ENCODE data around the gene COL4A1.

Gene COL4A1

GRCh38 chr13:110212529-110212928 is 94.4 kb downstream of the COL4A1 start:
- DNase-seq = no peak

GRCh38 chr13:110211735-110212134 is 95.2 kb downstream of the COL4A1 start:
- no peak for DNase-seq

- no peak for DNase-seq
These were observed 95.9 kb downstream of the COL4A1 start for GRCh38 chr13:110211046-110211445.

- no peak for DNase-seq
These were observed 96.4 kb downstream of the COL4A1 start for GRCh38 chr13:110210604-110210985.

- no peak for DNase-seq
These were observed 96.9 kb downstream of the COL4A1 start for GRCh38 chr13:110209950-110210603.

DNA sequence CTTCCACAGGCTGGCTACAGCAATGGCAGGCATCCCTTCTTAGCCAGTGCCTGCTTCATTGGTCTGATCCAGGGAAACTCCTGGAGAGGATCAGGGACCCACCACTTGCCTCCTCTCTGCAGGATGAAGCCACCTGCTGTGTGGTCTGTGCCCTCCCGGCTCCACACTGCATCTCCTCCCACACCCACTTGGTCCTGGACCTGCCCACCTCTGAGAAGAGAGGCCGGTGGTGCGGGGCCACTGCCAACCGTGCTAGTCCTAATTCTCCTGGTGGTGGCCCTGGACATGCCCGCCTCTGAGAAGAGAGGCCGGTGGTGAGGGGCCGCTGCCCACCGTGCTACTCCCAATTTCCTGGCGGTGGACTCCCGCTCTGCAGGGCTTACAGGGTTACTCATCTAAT is 98.8 kb downstream of the COL4A1 start:
- DNase-seq = no peak

DNA sequence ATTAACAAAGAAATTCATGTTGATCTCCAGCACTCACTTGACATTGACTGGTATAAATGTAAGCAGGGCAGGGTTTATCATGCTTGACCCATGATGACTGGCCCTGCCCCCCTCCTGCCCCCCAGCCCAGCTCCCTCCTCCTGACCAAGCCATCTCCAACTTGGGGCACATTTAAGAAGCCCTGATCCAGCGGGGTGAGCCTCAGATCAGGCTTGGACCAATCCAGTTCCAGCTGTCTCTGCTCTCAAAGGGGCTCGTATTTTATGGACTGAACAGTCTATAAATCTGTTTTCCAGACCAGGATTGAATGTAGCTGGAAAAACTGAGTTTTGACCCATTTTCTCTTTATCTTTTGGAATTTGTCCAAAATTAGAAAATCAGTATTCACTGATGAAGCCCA is 100.0 kb downstream of the COL4A1 start:
- no peak for DNase-seq

GRCh38 chr13:110206185-110206584 is 100.8 kb downstream of the COL4A1 start:
- DNase-seq = no peak

GRCh38 chr13:110201114-110201513 is 105.8 kb downstream of the COL4A1 start:
- no peak for DNase-seq

DNA sequence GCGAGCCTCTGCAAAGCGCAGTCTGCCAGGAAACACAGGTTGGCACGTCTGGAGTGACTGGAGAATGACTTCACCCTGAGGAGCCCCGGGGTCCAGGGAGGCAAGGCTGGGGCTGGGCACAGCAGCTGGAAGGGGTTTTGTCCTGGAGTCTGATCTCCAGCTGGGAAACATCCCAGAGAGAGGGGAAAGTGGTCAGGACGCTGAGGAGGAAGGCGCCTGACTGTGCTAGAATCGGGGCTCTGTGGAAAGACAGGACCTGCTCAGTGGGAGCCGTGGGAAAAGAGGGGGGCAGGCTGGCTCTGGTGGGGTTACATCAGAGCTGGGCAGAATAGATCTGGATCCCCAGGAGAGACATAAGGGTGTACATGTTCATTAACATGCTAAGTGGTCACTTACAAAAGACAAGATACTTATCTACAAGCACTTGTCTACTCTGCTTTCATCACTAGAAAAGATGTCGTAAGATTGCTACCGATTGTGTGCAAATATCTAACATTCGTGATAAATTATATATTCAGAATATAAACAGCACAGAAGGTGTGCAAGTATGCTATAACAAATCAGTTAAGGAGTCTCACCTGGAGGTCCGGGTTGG is 106.6 kb downstream of the COL4A1 start:
- DNase-seq = no peak

GRCh38 chr13:110199046-110199831 is 107.7 kb downstream of the COL4A1 start:
- no peak for DNase-seq

DNA sequence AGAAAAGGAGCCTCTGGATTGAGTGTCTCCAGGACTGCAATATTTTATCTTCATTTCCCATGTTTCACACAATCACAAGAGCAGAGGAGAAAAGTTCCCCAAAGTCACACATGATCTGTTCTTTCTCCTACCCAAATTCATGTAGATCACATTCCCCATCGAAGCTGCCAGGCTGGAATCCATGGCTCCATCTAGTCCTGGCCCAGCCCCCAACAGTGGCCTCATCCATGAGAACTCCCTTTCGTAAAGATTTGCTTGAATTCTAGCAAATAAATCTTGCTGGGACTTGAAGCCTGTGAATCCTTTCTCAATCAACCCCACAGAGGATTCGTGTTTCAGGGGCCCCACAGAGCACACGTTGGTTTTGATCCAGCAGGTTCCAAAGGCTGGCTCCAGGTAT is 109.5 kb downstream of the COL4A1 start:
- DNase-seq = no peak

- no peak for DNase-seq
These were observed 109.9 kb downstream of the COL4A1 start for GRCh38 chr13:110197026-110197425.

DNA sequence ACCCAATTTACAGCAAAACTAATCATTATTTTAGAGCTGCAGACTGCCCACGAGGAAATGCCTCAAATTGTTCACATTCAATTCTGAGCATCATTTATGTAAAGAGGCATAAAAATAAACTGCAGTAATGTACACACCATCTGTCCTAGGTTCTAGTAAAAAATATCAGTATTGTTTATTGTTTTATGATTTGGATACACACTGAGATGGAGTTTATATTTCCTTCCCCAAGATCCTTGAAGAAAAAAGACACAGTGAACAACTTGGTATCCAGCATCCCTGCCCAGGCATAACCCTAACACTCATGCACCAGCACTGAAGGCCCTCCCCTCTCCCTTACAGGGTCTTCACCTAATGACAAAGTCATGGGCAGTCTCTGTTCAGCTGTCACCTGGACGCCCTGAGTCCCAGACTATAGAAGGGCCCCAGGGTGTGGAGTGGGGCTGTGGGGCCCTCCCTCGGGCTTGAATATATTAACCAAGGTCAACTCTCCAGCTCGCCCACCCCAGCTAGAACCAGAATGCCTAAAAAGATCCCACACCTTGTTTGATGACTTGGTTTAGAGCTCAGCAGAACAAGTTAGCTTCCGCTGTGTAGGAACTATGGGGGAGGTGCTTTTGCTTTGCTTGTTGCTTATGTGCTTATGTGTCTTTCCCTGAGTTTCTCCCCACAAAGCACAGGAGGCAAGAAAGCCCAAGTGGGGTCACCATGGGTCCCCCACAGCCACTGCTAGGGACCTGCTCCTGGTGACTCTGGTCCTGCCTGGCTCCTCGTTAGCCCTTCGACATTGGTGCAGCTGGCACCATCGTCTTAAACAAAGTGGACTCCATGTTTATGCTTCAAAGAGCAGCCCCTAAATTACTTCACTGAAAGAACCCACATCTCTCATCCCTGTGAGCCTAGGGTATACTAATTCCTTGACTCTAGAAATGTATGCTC is 111.1 kb downstream of the COL4A1 start:
- no peak for DNase-seq

GRCh38 chr13:110194451-110194850 is 112.5 kb downstream of the COL4A1 start:
- DNase-seq = no peak

- DNase-seq = no peak
These were observed 113.5 kb downstream of the COL4A1 start for GRCh38 chr13:110193491-110193890.

- DNase-seq = no peak
These were observed 114.5 kb downstream of the COL4A1 start for GRCh38 chr13:110192472-110192871.

GRCh38 chr13:110187641-110188161 is 119.3 kb downstream of the COL4A1 start:
- DNase-seq = no peak

DNA sequence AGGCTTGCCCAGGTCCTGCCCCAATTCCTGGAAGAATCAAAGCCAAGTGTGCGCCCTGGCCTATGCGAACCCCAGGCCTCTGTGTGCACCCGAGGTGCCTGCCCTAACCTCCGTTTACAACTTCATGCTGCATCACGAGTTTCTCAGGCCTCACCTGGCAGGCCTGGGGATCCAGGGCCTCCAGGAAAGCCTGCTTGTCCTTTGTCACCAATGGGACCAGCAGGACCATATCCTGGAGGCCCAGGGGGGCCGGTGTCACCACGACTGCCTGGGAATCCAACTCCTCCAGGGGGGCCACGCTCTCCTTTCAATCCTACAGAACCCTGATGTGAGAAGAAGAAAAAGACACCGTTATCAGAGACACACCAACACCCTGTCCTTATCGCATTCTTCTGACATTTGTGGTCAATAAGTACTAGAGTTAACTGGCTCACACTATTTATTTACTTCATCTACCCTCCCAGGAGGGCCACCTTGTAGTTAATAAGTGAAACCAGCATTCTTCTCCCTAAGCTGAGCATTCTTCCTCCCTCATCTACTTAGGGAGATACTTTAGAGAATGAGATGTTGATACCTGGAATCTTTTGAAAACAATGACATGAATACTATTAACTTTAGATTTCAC is 120.6 kb downstream of the COL4A1 start:
- no peak for DNase-seq

DNA sequence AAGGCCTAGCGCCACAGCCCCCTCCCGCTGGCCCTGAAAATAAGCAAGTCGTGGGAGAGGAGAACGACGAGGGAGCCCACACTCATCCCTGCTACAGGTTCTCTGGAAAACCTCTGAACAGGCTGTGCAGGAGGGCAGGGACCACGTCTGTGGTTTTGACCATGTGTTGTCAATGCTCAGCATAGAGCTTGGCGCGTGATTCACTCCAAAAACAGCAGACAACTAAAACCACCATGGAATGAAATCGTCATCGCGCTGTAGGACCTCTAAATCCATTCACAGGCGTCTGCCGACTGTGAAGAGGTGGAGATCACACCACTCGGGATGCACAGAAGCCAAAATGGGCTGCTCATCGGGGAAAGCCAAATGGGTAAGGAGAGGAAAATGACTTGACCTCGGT is 121.3 kb downstream of the COL4A1 start:
- no peak for DNase-seq

DNA sequence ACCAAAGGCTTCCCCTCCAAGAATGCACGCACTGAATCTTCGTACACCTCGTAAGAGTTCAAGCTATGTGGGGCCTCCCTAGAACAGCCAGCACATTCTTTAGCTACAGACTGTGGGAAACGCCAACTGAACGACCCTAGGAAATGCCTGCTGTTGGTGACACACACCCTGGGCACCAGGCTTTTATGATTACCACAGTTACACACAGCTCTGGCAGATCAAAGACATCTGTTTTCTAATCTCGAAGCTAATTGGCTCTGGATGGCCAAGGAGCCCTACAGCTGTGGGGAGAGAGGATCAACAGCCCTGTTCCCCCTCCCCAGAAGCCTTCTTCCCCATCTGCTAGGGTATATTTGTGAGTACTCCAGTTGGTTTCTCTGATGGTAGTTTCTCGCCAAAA is 123.0 kb downstream of the COL4A1 start:
- no peak for DNase-seq

DNA sequence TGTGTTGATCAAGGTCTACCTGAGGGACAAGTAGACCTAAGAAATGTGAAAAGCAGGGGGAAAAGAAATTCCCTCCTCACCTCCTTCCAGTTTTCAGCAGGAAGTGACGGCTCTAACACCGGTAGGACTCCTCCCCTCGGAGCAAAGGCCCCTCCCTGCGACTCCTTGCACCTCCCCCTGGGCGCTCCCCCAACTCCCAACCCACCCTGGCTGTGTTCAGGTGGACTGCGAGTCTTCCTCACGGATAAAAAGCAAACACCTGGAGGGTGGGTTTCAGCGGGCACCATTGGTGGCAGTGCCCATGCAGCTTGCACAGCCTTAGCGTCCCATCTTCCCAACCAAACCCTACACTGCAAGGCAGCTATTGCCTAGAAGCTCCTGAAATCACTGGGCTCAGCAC is 124.5 kb downstream of the COL4A1 start:
- DNase-seq = no peak

Data from NCI-H2171 (cell line).